HG02885 (cell line): Measurements from ENCODE around the gene ZNF274.
"Not testable (repeated sequence)": the region's sequence is repeated elsewhere in the genome, so short reads cannot be mapped to it uniquely, and the experiment has no call there.

Experiments
- ATAC-seq: cut with Tn5 transposase; IDR thresholded peaks from one replicate; pipeline ENCODE4 v1.9.1; 2021; ENCODE audit warnings: mild to moderate bottlenecking; ENCODE audit not compliant: unreplicated experiment, poor library complexity

The ZNF274 gene

GRCh38 chr19:58209577-58209976, 26.7 kb downstream of the ZNF274 start:
- no peak for ATAC-seq

DNA sequence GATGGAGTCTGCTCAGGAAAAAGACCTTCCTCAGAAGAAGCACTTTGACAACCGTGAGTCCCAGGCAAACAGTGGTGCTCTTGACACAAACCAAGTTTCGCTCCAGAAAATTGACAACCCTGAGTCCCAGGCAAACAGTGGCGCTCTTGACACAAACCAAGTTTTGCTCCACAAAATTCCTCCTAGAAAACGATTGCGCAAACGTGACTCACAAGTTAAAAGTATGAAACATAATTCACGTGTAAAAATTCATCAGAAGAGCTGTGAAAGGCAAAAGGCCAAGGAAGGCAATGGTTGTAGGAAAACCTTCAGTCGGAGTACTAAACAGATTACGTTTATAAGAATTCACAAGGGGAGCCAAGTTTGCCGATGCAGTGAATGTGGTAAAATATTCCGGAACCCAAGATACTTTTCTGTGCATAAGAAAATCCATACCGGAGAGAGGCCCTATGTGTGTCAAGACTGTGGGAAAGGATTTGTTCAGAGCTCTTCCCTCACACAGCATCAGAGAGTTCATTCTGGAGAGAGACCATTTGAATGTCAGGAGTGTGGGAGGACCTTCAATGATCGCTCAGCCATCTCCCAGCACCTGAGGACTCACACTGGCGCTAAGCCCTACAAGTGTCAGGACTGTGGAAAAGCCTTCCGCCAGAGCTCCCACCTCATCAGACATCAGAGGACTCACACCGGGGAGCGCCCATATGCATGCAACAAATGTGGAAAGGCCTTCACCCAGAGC, 29.6 kb downstream of the ZNF274 start:
- no peak for ATAC-seq

- ATAC-seq = no peak
Observed at GRCh38 chr19:58213075-58213369, 30.2 kb downstream of the ZNF274 start.

DNA sequence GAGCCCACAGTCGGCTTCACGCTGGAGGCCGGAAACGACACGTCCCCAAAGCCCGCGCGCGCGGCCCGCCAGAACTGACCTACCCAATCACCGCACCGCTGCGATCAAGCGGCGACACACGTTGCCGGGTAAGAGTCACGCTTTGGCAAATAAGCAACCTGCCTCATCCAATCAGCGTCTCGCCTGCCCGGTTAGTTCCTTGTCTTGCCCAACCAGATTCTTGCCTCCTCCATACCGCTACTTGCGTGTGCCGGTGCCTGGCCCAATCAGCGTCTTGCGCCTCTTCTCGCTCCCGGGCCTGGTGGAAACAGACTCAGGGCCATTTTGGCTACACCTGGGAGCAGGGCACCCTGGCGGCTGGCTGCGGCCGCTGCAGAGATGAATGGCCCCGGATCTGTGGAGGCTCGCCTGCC, 34.2 kb downstream of the ZNF274 start:
- no peak for ATAC-seq

- ATAC-seq = no peak
Observed at GRCh38 chr19:58217607-58218391, 34.9 kb downstream of the ZNF274 start.

- no peak for ATAC-seq
Observed at GRCh38 chr19:58218899-58219298, 36.0 kb downstream of the ZNF274 start.

DNA sequence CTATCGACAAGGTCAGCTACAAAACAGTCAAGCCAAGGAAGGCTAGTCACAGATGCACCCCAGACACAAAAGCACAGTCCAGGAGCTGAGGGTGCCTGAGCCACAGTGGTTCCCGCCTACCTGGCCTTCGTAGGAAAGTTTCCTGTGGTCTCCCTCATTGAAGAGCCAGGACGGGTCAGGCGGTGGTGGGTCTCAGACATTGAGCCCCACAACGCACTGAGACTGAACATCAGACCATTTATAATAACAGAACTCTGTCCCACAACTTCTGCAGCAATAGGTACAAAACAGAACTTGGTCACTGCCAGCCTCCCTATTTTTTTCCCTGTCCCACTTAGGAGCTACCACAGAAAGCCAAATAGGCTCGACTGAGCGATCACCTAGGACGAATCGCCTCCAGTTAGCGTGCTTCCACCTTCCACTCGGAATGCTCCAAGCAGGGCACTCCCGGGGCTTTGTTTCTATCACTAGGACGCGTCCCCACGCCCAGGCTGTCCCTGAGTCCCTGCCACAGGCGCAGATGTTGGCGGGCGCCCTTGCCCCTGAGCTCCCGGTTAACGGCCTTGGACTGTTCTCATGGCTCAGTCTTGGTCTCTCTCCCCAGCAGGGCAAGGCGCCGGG, 45.2 kb downstream of the ZNF274 start:
- ATAC-seq = no peak

GRCh38 chr19:58228585-58229254, 45.9 kb downstream of the ZNF274 start, which contains the start of gene ZNF544:
ZNF544 (plus strand) TSS chr19:58228914; CDS start chr19:58244024, 15,110 bp downstream.
- ATAC-seq = peak; percentile 92

- no peak for ATAC-seq
Observed at GRCh38 chr19:58229255-58229639, 46.4 kb downstream of the ZNF274 start.

DNA sequence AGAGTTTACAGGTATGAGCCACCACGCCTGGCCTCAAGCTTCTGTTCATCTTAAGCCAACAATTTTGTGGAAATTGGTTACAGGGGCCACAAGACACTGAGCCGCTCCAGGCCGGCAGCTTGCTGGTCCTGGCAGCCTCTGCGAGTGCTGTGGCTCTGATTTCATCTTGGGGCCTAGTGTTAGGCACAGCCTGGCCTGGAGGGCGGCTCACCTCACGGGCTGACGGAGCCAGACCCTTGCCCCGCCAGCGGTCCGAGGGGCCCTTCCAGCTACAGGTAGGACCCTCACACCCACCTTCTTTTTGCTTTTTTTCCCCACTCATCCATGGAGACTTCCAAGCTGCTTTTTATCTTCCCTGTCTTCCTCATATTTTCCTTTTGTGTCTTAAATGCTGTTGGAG, 54.5 kb downstream of the ZNF274 start:
- ATAC-seq = no peak

DNA sequence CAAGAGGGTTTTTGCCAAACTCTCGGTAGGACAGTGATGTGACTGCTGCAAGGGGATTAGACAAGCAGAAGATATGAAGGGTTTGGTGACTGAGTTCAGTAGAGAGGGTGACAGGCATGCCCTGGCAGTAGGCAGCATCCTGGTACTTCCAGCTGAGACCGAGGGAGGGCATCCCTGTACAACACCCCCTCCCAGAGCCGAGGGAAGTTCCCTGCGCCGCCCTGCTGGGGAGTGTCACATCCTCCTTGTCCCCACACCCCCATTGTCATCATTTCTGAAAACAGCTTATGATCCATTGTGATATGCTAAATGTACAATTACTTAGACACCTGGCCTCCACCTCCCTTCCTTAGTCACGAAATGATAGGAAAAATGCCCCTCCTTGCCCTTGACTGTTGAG, 60.5 kb downstream of the ZNF274 start:
- ATAC-seq = no peak

DNA sequence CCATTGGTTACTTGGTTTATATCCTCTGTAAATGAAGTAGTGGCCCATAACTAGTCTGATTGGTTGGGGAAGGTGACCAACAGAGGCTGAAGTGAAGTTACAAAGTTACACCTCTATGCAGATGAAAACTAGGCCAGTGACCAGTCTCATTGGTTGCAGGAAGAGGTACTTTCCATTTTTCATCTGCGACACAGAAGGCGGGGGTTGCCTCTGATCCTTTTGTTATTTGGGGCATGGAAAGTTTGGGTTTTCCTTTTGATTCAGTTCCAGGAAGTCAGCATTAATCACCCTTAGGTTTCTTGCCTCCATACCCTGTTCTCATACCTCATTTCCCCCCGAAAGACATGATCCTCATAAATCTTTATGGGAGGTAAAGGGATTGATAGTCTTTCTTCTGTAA, 66.0 kb downstream of the ZNF274 start:
- no peak for ATAC-seq

DNA sequence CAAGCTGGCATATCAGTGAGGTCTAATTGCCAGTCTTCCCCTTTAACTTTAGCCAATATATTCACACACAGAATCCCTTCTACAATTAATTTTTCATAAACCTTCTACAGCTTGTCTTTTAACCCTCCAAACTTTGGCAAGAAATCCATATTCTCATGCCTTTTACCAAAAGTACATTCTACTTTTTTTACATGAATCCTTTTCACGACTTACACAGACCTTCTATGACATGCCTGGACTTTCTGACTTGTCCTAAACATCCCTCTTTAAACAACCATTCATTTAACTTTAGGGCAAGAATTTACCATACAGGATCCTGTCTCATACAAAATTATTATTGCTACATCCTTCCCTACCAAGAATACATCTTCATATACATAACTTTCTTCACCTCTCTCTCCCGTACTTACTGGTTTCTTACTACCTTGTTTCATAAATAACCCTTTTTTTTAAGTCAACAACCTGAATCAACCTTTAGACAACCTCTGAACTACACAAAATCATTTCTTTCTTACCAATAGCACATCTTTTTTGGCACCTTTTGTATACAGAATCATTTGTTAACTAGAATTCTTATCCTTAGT, 69.3 kb downstream of the ZNF274 start:
- ATAC-seq = no peak

GRCh38 chr19:58258259-58258658, 75.4 kb downstream of the ZNF274 start:
- ATAC-seq = not testable (repeated sequence)

- ATAC-seq = no peak
Observed at GRCh38 chr19:58261600-58261967, 78.7 kb downstream of the ZNF274 start.

DNA sequence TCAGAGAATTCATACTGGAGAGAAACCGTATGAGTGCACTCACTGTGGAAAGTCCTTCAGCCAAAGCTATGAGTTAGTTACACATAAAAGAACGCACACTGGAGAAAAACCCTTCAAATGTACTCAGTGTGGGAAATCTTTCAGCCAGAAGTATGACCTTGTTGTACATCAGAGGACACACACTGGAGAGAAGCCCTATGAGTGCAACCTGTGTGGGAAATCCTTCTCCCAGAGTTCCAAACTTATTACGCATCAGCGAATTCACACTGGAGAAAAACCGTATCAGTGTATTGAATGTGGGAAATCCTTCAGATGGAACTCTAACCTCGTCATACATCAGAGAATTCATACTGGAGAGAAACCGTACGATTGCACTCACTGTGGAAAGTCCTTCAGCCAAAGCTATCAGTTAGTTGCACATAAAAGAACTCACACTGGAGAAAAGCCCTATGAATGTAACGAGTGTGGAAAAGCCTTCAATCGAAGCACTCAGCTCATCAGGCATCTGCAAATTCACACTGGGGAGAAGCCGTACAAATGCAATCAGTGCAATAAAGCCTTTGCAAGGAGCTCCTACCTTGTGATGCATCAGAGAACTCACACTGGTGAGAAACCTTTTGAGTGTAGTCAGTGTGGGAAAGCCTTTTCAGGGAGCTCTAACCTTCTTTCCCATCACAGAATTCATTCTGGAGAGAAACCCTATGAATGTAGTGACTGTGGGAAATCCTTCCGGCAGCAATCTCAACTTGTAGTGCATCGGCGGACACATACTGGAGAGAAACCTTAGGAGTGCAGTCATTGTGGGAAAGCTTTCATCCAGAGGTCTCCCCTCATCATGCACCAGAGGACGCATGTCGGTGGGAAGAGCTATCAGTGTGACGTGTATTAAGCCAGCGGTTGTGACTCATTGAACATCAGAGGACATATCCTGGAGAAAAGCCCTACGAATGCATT, 79.4 kb downstream of the ZNF274 start:
- no peak for ATAC-seq

DNA sequence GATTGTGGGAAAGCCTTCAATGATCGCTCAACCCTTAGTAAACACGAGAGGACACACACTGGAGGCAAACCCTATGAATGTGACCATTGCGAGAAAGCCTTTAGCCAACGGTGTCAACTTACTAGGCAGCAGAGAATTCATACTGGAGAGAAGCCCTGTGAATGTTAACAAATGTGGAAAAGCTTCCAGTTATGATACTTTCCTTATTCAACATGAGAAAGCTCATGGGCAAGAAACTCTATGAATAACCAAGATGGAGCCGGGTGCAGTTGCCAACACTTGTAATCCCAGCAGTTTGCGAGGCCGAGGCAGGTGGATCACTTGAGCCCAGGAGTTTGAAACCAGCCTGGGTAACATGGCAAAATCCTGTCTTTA, 80.0 kb downstream of the ZNF274 start:
- no peak for ATAC-seq
